Suprapubic skin (tissue), 3 donors: ENCODE data around the gene SAPCD1.

Source experiments
- POLR2A ChIP-seq, 2 donors: fragments of 450-650 bp; IDR thresholded peaks; one replicate each; pipeline ENCODE4 v1.6.1; 2017; ENCODE audit warnings: antibody characterized with exemption in 2 of 2, mild to moderate bottlenecking in 2 of 2, moderate library complexity in 2 of 2
- TF ChIP-seq, protein P1 (sequence below), 2 donors: fragments of 200-600 bp in 1 of 2; fragments of 450-650 bp in 1 of 2; sonication (generic) in 1 of 2; IDR thresholded peaks; one replicate each; pipeline ENCODE4 v1.5.1; 2016 to 2019; ENCODE audit warnings: antibody characterized with exemption in 2 of 2, mild to moderate bottlenecking in 1 of 2, moderate library complexity in 1 of 2

DNA sequence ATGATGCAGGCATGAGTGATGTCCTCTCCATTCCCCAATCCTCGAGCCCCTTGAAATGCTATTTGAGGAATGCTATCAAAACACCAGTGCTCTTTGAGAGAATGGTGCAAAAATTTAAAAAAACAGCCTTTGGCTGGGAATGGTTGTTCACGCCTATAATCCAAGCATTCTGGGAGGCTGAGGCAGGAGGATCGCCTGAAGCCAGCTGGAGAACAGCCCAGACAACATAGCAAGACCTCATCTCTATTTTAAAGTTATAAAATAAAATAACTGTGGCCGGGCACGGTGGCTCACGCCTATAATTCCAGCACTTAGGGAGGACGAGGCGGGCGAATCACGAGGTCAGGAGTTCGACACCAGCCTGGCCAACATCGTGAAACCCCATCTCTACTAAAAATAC is 37.3 kb downstream of the SAPCD1 start:
- TF ChIP-seq, protein P1, sequence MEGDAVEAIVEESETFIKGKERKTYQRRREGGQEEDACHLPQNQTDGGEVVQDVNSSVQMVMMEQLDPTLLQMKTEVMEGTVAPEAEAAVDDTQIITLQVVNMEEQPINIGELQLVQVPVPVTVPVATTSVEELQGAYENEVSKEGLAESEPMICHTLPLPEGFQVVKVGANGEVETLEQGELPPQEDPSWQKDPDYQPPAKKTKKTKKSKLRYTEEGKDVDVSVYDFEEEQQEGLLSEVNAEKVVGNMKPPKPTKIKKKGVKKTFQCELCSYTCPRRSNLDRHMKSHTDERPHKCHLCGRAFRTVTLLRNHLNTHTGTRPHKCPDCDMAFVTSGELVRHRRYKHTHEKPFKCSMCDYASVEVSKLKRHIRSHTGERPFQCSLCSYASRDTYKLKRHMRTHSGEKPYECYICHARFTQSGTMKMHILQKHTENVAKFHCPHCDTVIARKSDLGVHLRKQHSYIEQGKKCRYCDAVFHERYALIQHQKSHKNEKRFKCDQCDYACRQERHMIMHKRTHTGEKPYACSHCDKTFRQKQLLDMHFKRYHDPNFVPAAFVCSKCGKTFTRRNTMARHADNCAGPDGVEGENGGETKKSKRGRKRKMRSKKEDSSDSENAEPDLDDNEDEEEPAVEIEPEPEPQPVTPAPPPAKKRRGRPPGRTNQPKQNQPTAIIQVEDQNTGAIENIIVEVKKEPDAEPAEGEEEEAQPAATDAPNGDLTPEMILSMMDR (IDR thresholded peaks at IDR 0.05), result no peak
- no peak for TF ChIP-seq POLR2A (IDR thresholded peaks at IDR 0.05)
